Peyer's patch (tissue), 4 donors: ENCODE results near the gene CFAP58.

Experiments used
- POLR2A ChIP-seq, 2 donors: fragments of 450-650 bp; IDR thresholded peaks; one replicate each; pipeline ENCODE4 v1.5.1; 2017; ENCODE audit warnings: antibody characterized with exemption in 2 of 2, mild to moderate bottlenecking in 2 of 2, moderate library complexity in 2 of 2
- TF ChIP-seq, protein P1 (sequence below), 6 experiments: fragments of 450-650 bp in 4 of 6; fragments of 200-600 bp in 2 of 6; sonication (generic) in 1 of 6; IDR thresholded peaks; one replicate each; pipeline ENCODE4 v1.5.1; 2017 to 2019; ENCODE audit warnings: antibody characterized with exemption in 6 of 6, mild to moderate bottlenecking in 3 of 6, moderate library complexity in 1 of 6

DNA sequence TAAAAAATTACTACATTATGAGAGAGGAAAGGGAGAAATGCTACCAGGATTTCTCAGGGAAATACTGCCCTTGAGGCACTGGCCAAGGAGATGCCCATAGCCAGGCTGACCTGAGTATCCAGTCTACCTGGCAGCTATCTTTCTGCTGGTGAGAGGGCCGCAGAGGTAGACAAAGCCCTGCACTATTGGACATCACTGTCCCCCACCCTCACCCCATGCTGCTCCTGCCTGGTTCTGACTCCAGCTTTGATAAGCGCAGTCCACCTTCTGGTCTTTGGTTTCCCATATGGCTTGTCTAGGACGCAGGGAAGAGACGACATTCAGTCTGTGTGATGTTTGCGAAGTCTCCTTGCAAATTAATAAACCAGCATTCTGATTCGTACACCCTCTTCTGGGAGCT is 19.1 kb upstream of the CFAP58 start:
- TF ChIP-seq, protein P1, sequence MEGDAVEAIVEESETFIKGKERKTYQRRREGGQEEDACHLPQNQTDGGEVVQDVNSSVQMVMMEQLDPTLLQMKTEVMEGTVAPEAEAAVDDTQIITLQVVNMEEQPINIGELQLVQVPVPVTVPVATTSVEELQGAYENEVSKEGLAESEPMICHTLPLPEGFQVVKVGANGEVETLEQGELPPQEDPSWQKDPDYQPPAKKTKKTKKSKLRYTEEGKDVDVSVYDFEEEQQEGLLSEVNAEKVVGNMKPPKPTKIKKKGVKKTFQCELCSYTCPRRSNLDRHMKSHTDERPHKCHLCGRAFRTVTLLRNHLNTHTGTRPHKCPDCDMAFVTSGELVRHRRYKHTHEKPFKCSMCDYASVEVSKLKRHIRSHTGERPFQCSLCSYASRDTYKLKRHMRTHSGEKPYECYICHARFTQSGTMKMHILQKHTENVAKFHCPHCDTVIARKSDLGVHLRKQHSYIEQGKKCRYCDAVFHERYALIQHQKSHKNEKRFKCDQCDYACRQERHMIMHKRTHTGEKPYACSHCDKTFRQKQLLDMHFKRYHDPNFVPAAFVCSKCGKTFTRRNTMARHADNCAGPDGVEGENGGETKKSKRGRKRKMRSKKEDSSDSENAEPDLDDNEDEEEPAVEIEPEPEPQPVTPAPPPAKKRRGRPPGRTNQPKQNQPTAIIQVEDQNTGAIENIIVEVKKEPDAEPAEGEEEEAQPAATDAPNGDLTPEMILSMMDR (IDR thresholded peaks at IDR 0.05), result no peak
- TF ChIP-seq POLR2A (IDR thresholded peaks at IDR 0.05), result no peak
